Bronchial epithelial cell (primary cell): ENCODE measurements around the gene MRPL4. TPM values are rescaled to one million over a fixed set of nuclear protein-coding genes. Genes with fewer than 3 reads are reported as not detected.

ENCODE experiments used
- DNase-seq: peaks from one replicate; pipeline ENCODE4 v3.0.0-alpha.2; 2010; ENCODE audit warnings: low read depth
- FAIRE-seq: peaks from 2 replicates; lab custom pipeline; 2011; peaks lifted over from hg19 to GRCh38; lab: Jason Lieb, UNC
- H3K27me3 ChIP-seq: 2 replicates; pipeline ENCODE4 v1.5.1; 2011; ENCODE audit warnings: low read length; ENCODE audit not compliant: control insufficient read depth, insufficient read depth
- H3K36me3 ChIP-seq: 2 replicates; pipeline ENCODE4 v1.5.1; 2011; ENCODE audit warnings: low read length; ENCODE audit not compliant: control insufficient read depth, insufficient read depth
- H3K4me3 ChIP-seq: 2 replicates; pipeline ENCODE4 v1.5.1; 2011; ENCODE audit warnings: mild to moderate bottlenecking, low read depth, low read length, control low read depth
- CTCF ChIP-seq: IDR thresholded peaks from 2 replicates; pipeline ENCODE4 v1.5.1; 2011; ENCODE audit warnings: mild to moderate bottlenecking, moderate library complexity, low read length, control low read depth, inconsistent platforms; ENCODE audit not compliant: insufficient read depth, severe bottlenecking
- total RNA-seq: library from RNA; depleted of rRNA; stranded (reverse); fragments of >200 nt; gene quantifications from 2 replicates; pipeline ENCODE4 v1.2.1, GENCODE V29; 2014

MRPL4 gene
- total RNA-seq, 1 donor from 2014 or later: 17.1 TPM

DNA sequence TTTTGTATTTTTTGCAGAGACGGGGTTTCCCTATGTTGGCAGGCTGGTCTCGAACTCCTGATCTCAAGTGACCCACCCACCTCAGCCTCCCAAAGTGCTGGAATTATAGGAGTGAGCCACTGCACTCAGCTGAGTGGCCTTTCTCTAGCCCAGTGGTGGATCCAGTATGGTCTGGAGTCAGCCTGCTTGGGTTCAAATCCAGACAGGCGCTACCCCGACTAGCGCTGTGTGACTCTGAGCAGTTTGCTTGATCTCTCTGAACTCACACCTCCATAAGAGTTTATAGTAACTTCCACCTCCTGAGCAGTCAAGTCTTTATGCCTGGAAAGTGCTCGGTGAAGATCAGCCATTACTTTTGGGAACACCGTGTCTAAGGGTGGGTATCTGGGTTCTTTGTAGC lies 31.3 kb upstream of the MRPL4 start:
- TF ChIP-seq CTCF: no peak
- DNase-seq (no peak), FAIRE-seq (peak; percentile 23)
- H3K36me3 ChIP-seq: peaks cover 4% of the 10 kb centered on the region
- no peaks in the 10 kb centered on the region for H3K27me3 ChIP-seq
- no peak overlapping the region for H3K4me3 ChIP-seq

- no peak for TF ChIP-seq CTCF
- DNase-seq (no peak), FAIRE-seq (no peak)
- no peaks in the 10 kb centered on the region for H3K27me3 ChIP-seq
- peaks cover 4% of the 10 kb centered on the region for H3K36me3 ChIP-seq
- H3K4me3 ChIP-seq: no peak overlapping the region
Observed at GRCh38 chr19:10222201-10222890, 29.7 kb upstream of the MRPL4 start.

DNA sequence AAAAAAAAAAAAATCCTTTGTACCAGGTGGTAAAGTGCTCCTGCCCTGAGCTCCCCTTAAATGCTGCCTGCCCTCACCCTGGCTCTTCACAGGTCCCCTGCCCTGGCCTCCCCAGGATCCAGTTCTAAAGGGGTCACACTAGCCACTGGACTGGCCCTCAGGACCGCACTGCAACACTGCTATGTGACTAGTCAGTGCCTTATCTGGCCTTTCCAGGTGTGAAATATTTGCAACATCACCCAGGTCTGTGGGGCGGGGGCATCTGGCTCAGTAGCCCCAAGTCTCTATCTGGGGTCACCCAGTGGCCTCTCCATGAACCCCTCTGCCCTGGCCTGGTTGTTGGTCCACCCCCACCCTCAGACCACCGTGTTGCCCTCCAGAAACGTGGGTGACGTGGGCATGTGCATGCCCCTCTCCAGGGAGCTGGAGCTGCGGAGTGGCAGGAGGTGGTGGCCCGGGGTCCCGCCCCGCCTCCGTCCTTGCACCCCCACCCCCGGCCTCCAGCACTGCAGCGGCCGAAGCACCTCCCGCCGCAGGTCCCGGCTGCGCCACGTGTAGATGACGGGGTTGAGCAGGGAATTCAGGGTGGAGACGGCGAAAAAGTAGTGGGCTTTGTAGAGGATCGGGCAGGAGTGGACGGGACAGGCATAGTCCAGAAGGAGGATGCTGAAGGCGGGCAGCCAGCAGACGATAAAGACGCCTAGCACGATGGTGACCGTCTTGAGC lies 28.4 kb upstream of the MRPL4 start:
- H3K4me3 ChIP-seq: no peak overlapping the region
- no peak for TF ChIP-seq CTCF
- no peak for DNase-seq
- FAIRE-seq: no peak
- no peaks in the 10 kb centered on the region for H3K27me3 ChIP-seq
- H3K36me3 ChIP-seq: peaks cover 4% of the 10 kb centered on the region

GRCh38 chr19:10224337-10224736 lies 27.7 kb upstream of the MRPL4 start:
- H3K27me3 ChIP-seq: no peaks in the 10 kb centered on the region
- no peak overlapping the region for H3K4me3 ChIP-seq
- DNase-seq: no peak
- no peak for FAIRE-seq
- peaks cover 4% of the 10 kb centered on the region for H3K36me3 ChIP-seq
- TF ChIP-seq CTCF: no peak

- Histone ChIP-seq H3K4me3 (no peak overlapping the region), H3K36me3 (peaks cover 4% of the 10 kb centered on the region), H3K27me3 (no peaks in the 10 kb centered on the region)
- no peak for DNase-seq
- FAIRE-seq: no peak
- no peak for TF ChIP-seq CTCF
Observed at GRCh38 chr19:10226021-10226375, 26.0 kb upstream of the MRPL4 start.
